Measurements from ENCODE around the gene WDR5.
A peak's percentile ranks its signal among the peaks of the same experiment; 100 is the strongest.

WDR5 gene

DNA sequence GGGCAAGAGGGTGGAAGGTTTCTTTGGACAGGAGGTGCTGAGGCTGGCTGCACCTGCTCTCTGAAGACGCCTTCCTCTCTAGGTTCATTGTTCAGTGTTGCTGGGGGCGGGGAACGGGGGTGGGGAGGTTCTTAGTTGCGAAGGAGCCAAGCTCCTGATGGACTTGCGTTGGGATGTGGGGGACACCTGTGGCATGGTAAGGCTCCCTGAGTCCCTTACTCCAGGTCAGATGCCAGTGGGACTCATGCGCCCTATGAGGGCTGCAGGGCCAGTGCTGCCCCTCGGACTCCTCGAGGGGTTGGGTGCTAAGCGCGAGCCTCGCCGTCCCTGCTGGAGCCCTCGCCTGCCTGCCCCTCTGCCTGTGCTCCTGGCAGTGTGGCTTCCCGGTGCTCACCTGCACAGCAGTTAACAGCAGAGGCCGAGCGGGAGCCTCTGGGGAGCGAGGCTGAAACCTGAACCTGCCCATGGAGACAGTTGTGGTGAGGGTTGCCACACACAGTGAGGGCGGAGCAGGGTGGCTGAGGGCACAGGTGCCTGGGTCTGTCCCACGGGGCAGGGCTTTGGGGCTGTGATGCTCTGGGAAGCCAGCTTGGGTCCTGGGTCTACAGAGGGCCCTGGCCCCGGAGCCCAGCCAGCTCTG, 23.0 kb downstream of the WDR5 start:
- H3K36me3 ChIP-seq (ENCODE audit: control insufficient read depth in 4 of 4, insufficient read depth in 4 of 4, low read length in 3 of 4), result peaks cover 5 to 57% (median 45%) of the 10 kb centered on the region in 4 experiments
- ChIA-PET POLR2A (no interaction called here), CTCF (no interaction called here)

DNA sequence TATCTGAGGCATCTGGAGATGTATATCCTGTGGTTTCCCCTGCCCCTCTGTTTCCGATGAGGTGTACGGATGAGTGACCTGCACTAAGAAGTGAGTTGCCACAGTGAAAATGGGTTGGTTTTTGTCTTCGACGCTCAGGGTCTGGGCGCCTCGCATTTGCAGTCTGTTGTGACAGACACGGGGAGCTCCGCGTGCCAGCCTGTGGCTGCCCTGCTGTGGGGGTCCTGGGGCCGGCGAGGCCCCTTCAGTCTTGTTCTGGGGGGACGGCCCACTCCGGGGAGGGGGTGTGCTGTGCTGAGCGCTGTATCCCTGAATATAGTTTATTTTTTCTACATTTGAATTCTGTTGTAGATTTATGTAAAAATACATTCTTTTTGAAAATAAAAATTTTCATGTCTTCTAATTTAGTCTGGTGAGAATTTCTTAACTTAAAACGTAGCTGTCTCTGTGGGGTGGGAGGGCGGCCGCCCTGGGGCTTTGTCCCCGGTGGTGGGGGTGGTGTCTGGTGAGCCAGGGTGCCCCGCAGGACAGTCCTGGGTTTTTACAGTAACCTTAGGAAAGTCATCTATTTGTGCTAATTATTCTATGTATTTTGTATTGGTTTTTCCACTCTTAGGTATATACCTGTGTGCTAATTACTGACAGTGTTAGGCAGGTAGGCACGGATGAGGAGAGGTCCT, 23.8 kb downstream of the WDR5 start:
- Histone ChIP-seq H3K4me3 (ENCODE audit: control insufficient read depth in 1 of 7, extremely low read depth in 1 of 7, insufficient read depth in 4 of 7, low read depth in 2 of 7, low read length in 6 of 7) (no peak overlapping the region), H3K27me3 (replicated peaks in 2 of 5; ENCODE audit: control insufficient read depth in 4 of 5, insufficient read depth in 5 of 5, low read length in 4 of 5) (no peaks in the 10 kb centered on the region), H3K36me3 (ENCODE audit: control insufficient read depth in 4 of 4, insufficient read depth in 4 of 4, low read length in 3 of 4) (peaks cover 5 to 49% (median 39%) of the 10 kb centered on the region in 4 experiments), H3K4me1 (ENCODE audit: control extremely low read depth in 1 of 4, control insufficient read depth in 4 of 4, insufficient read depth in 4 of 4, low read length in 3 of 4) (peaks cover 0 to 14% (median 10%) of the 10 kb centered on the region in 4 experiments), H3K27ac (ENCODE audit: insufficient read depth in 1 of 2, low read depth in 1 of 2, low read length in 2 of 2, poor library complexity in 1 of 2, severe bottlenecking in 2 of 2) (no peak overlapping the region), H3K9me3 (ENCODE audit: control extremely low read depth in 1 of 5, control insufficient read depth in 4 of 5, insufficient read depth in 2 of 5, low read depth in 1 of 5, low read length in 4 of 5) (no peaks in the 10 kb centered on the region)
- POLR2A ChIA-PET, result no interaction called here
- 90% methylated on average over 10 of the region's 20 CpGs for WGBS (ENCODE audit: insufficient coverage)
- CTCF ChIA-PET, result no interaction called here
- no peak for DNase-seq

More for the DNA sequence above, 23.0 kb downstream of the WDR5 start:
- Histone ChIP-seq H3K4me3 (ENCODE audit: control insufficient read depth in 1 of 7, extremely low read depth in 1 of 7, insufficient read depth in 4 of 7, low read depth in 2 of 7, low read length in 6 of 7) (no peak overlapping the region), H3K27ac (ENCODE audit: insufficient read depth in 1 of 2, low read depth in 1 of 2, low read length in 2 of 2, poor library complexity in 1 of 2, severe bottlenecking in 2 of 2) (no peak overlapping the region), H3K4me1 (ENCODE audit: control extremely low read depth in 1 of 4, control insufficient read depth in 4 of 4, insufficient read depth in 4 of 4, low read length in 3 of 4) (peaks cover 0 to 14% (median 9%) of the 10 kb centered on the region in 4 experiments), H3K27me3 (replicated peaks in 2 of 5; ENCODE audit: control insufficient read depth in 4 of 5, insufficient read depth in 5 of 5, low read length in 4 of 5) (no peaks in the 10 kb centered on the region), H3K9me3 (ENCODE audit: control extremely low read depth in 1 of 5, control insufficient read depth in 4 of 5, insufficient read depth in 2 of 5, low read depth in 1 of 5, low read length in 4 of 5) (no peaks in the 10 kb centered on the region)
- WGBS (ENCODE audit: insufficient coverage), result 97% methylated on average over 18 of the region's 20 CpGs
- DNase-seq, result no peak

DNA sequence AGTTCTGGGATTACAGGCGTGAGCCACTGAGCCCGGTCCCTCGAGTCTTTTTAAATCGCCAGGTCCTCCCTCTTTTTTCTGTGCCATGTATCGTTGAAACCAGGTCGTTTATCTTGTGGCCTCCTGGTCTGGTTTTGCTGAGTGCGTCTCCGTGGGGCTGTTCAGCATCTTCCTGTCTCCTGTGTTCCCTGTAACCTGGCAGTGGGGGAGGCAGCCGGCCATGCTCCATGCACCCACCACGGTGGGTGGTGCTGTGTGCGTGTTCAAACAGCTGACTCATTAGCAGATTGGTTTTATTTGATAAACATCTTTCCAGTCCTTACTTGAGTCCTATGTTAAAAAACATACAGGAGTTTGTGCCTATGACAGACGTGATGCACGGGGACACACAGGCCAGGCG, 25.8 kb downstream of the WDR5 start:
- ChIA-PET POLR2A (no interaction called here), CTCF (interaction anchor here (0.6 to 1.5 kb wide), 3 partner anchors 25 to 562 kb away, joined by 3 to 4 read pairs (median 3); partner anchors contain the start of gene WDR5)
- Histone ChIP-seq H3K27ac (ENCODE audit: insufficient read depth in 1 of 2, low read depth in 1 of 2, low read length in 2 of 2, poor library complexity in 1 of 2, severe bottlenecking in 2 of 2) (no peak overlapping the region), H3K4me3 (ENCODE audit: control insufficient read depth in 1 of 7, extremely low read depth in 1 of 7, insufficient read depth in 4 of 7, low read depth in 2 of 7, low read length in 6 of 7) (no peak overlapping the region), H3K27me3 (replicated peaks in 2 of 5; ENCODE audit: control insufficient read depth in 4 of 5, insufficient read depth in 5 of 5, low read length in 4 of 5) (no peaks in the 10 kb centered on the region), H3K36me3 (ENCODE audit: control insufficient read depth in 4 of 4, insufficient read depth in 4 of 4, low read length in 3 of 4) (peaks cover 0 to 30% (median 23%) of the 10 kb centered on the region in 4 experiments), H3K9me3 (ENCODE audit: control extremely low read depth in 1 of 5, control insufficient read depth in 4 of 5, insufficient read depth in 2 of 5, low read depth in 1 of 5, low read length in 4 of 5) (no peaks in the 10 kb centered on the region), H3K4me1 (ENCODE audit: control extremely low read depth in 1 of 4, control insufficient read depth in 4 of 4, insufficient read depth in 4 of 4, low read length in 3 of 4) (peaks cover 0 to 15% (median 11%) of the 10 kb centered on the region in 4 experiments)
- 85% methylated on average over 14 of the region's 14 CpGs for WGBS (ENCODE audit: insufficient coverage)
- no peak for DNase-seq

DNA sequence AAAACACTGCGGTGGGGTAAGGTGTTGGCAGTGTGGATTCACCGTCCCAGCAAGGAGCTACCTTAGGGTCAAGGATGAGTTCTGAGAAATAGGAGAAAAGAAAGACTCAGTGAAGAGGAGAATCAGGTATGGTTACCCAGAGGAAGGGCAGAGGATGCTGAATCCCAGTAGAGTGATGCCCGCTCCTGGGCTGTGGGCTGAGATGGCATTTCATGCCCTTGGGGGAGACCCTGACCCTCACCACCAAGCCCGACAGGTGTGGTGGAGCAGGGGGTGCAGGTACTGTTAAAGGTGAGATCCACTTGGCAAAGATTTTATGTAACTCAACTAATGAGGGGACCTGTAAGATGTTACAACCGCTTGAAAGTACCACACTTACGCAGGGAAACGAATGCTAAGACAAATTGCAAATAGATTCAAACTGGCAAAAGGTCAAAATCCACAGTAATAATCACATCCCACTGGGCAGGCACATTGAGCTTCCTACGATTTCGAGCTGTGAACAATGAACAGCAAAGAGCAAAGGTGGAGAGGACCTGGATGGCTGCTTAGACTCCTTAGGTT, 26.4 kb downstream of the WDR5 start:
- Histone ChIP-seq H3K27me3 (replicated peaks in 2 of 5; ENCODE audit: control insufficient read depth in 4 of 5, insufficient read depth in 5 of 5, low read length in 4 of 5) (no peaks in the 10 kb centered on the region), H3K4me3 (ENCODE audit: control insufficient read depth in 1 of 7, extremely low read depth in 1 of 7, insufficient read depth in 4 of 7, low read depth in 2 of 7, low read length in 6 of 7) (no peak overlapping the region), H3K27ac (ENCODE audit: insufficient read depth in 1 of 2, low read depth in 1 of 2, low read length in 2 of 2, poor library complexity in 1 of 2, severe bottlenecking in 2 of 2) (no peak overlapping the region), H3K9me3 (ENCODE audit: control extremely low read depth in 1 of 5, control insufficient read depth in 4 of 5, insufficient read depth in 2 of 5, low read depth in 1 of 5, low read length in 4 of 5) (no peaks in the 10 kb centered on the region), H3K36me3 (ENCODE audit: control insufficient read depth in 4 of 4, insufficient read depth in 4 of 4, low read length in 3 of 4) (peaks cover 0 to 23% (median 17%) of the 10 kb centered on the region in 4 experiments), H3K4me1 (ENCODE audit: control extremely low read depth in 1 of 4, control insufficient read depth in 4 of 4, insufficient read depth in 4 of 4, low read length in 3 of 4) (peaks cover 0 to 15% (median 11%) of the 10 kb centered on the region in 4 experiments)
- 100% methylated on average over 5 of the region's 9 CpGs for WGBS (ENCODE audit: insufficient coverage)
- POLR2A ChIA-PET, result no interaction called here
- CTCF ChIA-PET, result interaction anchor here (1.3 to 1.7 kb wide), 4 partner anchors 11 to 29 kb away, joined by 4 to 5 read pairs (median 4); no protein-coding TSS in a partner anchor
- DNase-seq, result no peak

DNA sequence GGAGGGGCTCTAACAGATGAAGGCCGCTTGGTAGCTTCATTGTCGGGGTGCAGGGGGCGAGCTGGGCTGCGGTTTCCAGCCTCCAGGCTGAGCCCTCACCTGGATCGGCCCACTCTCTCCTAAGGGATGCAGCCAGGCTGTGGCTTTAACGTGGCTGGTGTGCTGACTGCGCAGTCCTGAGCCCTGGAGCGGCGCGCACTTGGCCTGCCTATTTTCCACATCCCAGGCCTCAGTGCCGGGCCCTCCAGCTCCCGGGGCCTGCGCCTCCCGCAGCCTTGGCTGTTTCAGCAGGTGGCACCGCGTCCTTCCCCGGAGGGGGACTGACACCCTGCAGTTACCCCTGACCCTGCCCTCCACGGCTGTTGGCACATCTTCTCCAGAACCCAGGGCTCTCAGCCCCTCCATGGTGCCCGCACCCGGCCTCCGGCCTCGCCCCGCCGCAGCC, 27.1 kb downstream of the WDR5 start:
- Histone ChIP-seq H3K27me3 (replicated peaks in 2 of 5; ENCODE audit: control insufficient read depth in 4 of 5, insufficient read depth in 5 of 5, low read length in 4 of 5) (no peaks in the 10 kb centered on the region), H3K4me1 (ENCODE audit: control extremely low read depth in 1 of 4, control insufficient read depth in 4 of 4, insufficient read depth in 4 of 4, low read length in 3 of 4) (peaks cover 0 to 15% (median 11%) of the 10 kb centered on the region in 4 experiments), H3K36me3 (ENCODE audit: control insufficient read depth in 4 of 4, insufficient read depth in 4 of 4, low read length in 3 of 4) (peaks cover 0 to 17% (median 11%) of the 10 kb centered on the region in 4 experiments), H3K9me3 (ENCODE audit: control extremely low read depth in 1 of 5, control insufficient read depth in 4 of 5, insufficient read depth in 2 of 5, low read depth in 1 of 5, low read length in 4 of 5) (no peaks in the 10 kb centered on the region), H3K4me3 (ENCODE audit: control insufficient read depth in 1 of 7, extremely low read depth in 1 of 7, insufficient read depth in 4 of 7, low read depth in 2 of 7, low read length in 6 of 7) (peak overlapping the region in 1 of 7 experiments; percentile 64), H3K27ac (ENCODE audit: insufficient read depth in 1 of 2, low read depth in 1 of 2, low read length in 2 of 2, poor library complexity in 1 of 2, severe bottlenecking in 2 of 2) (no peak overlapping the region)
- POLR2A ChIA-PET, result interaction anchor here (0.6 kb wide), 1 partner anchor 169 kb away, joined by 3 read pairs; no protein-coding TSS in a partner anchor
- no peak for DNase-seq
- CTCF ChIA-PET, result interaction anchor here (0.7 to 1.7 kb wide), 5 partner anchors 12 to 30 kb away, joined by 3 to 5 read pairs (median 4); no protein-coding TSS in a partner anchor
- WGBS (ENCODE audit: insufficient coverage), result 46% methylated on average over 24 of the region's 24 CpGs

- Histone ChIP-seq H3K27ac (ENCODE audit: insufficient read depth in 1 of 2, low read depth in 1 of 2, low read length in 2 of 2, poor library complexity in 1 of 2, severe bottlenecking in 2 of 2) (no peak overlapping the region), H3K4me1 (ENCODE audit: control extremely low read depth in 1 of 4, control insufficient read depth in 4 of 4, insufficient read depth in 4 of 4, low read length in 3 of 4) (peaks cover 0 to 15% (median 11%) of the 10 kb centered on the region in 4 experiments), H3K9me3 (ENCODE audit: control extremely low read depth in 1 of 5, control insufficient read depth in 4 of 5, insufficient read depth in 2 of 5, low read depth in 1 of 5, low read length in 4 of 5) (no peaks in the 10 kb centered on the region), H3K36me3 (ENCODE audit: control insufficient read depth in 4 of 4, insufficient read depth in 4 of 4, low read length in 3 of 4) (peaks cover 0 to 10% (median 7%) of the 10 kb centered on the region in 4 experiments), H3K4me3 (ENCODE audit: control insufficient read depth in 1 of 7, extremely low read depth in 1 of 7, insufficient read depth in 4 of 7, low read depth in 2 of 7, low read length in 6 of 7) (peak overlapping the region in 1 of 7 experiments; percentile 64), H3K27me3 (replicated peaks in 2 of 5; ENCODE audit: control insufficient read depth in 4 of 5, insufficient read depth in 5 of 5, low read length in 4 of 5) (no peaks in the 10 kb centered on the region)
- peak; percentile 67 to 81 (median 72) for DNase-seq
- ChIA-PET POLR2A (interaction anchor here (0.5 to 0.7 kb wide), 4 partner anchors 169 to 445 kb away, joined by 3 read pairs; no protein-coding TSS in a partner anchor), CTCF (interaction anchor here (0.7 to 1.9 kb wide), 8 partner anchors 11 to 279 kb away, joined by 3 to 10 read pairs (median 4); no protein-coding TSS in a partner anchor)
- under 1% methylated on average over 80 of the region's 80 CpGs for WGBS (ENCODE audit: insufficient coverage)
Observed at GRCh38 chr9:134163371-134164196, 27.7 kb downstream of the WDR5 start.

Measured in common myeloid progenitor, CD34-positive (primary cell).